HG03196 (cell line): Measurements from ENCODE around the gene P3H3.

Experiments used
- ATAC-seq: cut with Tn5 transposase; IDR thresholded peaks from one replicate; pipeline ENCODE4 v1.9.1; 2021; ENCODE audit not compliant: unreplicated experiment

The P3H3 gene

DNA sequence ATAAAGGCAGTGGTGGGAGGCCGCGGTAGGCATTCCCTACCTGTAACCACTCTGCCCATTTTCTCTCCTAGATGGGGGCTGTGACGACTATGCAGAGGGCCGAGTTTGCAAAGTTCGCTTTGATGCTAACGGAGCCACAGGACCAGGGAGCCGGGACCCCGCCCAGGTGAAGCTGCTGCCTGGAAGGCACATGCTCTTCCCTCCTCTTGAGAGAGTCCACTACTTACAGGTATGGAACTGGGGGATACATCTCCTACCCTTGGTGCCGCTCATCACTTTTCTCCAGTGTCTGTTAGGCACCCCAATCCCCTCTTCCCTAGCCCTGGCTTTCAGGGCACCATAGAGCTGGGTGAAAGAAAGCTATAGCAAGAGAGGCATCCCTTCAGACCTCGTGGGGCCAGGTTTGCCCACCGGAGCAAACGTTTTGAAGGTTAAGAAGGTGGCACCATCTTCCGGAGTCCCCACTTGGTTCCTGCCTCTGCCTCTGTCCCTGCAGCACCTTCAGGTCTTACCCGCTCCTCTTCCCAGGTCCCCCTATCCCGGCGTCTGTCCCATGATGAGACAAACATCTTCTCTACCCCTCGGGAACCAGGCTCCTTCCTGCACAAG is 2.0 kb upstream of the P3H3 start:
- no peak for ATAC-seq

- no peak for ATAC-seq
Observed at GRCh38 chr12:6826734-6827436, 1.3 kb upstream of the P3H3 start.

DNA sequence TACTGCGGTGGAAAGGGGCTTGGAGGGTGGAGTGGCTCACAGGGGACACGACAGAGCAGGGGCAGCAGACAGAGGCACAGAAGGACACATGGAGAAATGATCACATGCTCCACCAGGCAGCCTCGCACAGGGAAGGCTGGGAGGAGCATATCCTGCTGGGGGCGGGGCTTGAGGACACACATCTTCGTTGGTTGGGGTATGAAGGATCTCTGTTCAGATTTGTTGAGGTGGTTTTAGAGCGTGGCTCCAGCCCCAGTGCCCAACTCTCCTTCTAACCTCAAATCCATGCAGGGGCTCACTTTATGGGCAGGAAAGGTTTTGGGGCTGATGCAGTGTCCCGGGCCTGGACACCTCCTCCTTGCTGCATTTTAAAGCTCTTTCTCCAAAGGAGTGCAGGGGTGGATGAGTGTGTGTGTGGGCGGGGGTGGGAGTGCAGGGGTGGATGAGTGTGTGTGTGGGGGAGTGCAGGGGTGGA is 733 bp upstream of the P3H3 start:
- no peak for ATAC-seq

DNA sequence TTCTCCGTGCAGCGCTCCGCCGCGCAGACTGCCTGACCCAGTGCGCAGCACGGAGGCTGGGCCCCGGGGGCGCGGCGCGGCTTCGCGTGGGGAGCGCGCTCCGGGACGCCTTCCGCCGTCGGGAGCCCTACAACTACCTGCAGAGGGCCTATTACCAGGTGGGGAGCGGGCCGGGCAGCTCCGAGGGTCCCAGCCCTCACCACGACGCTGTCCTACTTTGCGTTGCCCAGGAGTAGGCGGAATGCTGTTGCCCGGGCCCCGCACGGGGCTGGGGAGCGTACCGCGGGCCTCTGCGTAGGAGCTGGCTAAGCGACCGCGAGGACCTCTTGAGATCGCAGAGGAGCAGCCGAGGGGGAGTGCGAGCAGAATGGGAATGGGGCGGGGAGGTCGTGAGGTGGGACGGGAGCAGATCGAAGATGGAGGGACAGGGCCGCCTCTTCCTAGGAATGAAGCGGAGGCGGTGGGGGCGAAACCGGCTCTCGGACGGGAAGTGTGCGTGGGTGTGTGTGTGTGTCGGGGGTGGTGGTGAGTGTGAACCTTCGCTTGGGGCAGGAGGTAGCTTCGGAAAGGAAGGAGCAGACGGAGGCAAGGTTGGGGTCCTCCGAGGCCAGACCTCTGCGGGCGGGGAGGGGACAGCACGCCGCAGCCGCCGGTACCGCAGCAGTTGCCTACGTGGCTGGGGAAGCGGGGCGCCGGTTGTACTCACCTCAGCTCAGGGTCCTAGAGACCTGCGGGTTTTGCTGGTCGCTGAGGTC is 751 bp downstream of the P3H3 start:
- ATAC-seq, result no peak

GRCh38 chr12:6829536-6830220 is 1.5 kb downstream of the P3H3 start:
- ATAC-seq, result no peak

- ATAC-seq, result no peak
Observed at GRCh38 chr12:6830286-6830890, 2.2 kb downstream of the P3H3 start.

DNA sequence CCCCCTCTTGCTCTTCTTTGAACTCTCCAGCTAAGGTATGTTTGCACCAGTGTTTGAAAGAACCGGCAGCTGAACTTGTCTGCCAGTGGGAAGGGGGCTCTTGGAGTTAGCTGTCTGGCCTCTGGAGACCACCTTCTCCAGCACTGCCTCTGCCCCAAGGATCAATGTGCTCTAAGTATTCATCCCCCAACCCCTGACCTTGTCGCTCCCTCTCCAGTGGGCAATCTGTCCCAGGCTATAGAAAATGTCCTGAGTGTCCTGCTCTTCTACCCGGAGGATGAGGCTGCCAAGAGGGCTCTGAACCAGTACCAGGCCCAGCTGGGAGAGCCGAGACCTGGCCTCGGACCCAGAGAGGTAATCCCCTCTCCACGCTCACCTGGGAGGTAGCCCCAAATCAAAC is 2.8 kb downstream of the P3H3 start:
- ATAC-seq, result no peak

DNA sequence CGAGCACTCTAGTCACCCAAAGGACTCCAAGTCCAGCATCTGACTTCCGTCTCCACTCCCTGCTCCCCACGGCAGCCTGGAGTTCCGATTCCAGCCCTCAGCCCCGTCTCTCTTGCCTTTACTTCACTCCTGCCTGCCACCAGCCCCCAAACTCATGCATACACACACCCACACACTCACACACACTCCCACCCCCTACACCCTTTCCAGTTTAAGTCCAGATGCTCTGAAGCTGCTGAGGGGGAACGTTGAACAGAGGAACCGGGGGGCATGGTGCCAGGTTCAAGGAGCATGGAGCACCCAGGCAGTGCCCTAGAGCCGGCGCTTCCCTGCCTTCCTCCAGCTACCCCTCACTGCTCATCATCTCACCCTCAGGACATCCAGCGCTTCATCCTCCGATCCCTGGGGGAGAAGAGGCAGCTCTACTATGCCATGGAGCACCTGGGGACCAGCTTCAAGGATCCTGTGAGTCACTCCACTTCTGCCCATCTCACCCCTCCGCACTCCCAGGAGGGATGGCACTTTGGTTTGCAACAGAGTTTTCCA is 3.3 kb downstream of the P3H3 start:
- ATAC-seq, result no peak

- no peak for ATAC-seq
Observed at GRCh38 chr12:6832125-6832524, 3.9 kb downstream of the P3H3 start.

DNA sequence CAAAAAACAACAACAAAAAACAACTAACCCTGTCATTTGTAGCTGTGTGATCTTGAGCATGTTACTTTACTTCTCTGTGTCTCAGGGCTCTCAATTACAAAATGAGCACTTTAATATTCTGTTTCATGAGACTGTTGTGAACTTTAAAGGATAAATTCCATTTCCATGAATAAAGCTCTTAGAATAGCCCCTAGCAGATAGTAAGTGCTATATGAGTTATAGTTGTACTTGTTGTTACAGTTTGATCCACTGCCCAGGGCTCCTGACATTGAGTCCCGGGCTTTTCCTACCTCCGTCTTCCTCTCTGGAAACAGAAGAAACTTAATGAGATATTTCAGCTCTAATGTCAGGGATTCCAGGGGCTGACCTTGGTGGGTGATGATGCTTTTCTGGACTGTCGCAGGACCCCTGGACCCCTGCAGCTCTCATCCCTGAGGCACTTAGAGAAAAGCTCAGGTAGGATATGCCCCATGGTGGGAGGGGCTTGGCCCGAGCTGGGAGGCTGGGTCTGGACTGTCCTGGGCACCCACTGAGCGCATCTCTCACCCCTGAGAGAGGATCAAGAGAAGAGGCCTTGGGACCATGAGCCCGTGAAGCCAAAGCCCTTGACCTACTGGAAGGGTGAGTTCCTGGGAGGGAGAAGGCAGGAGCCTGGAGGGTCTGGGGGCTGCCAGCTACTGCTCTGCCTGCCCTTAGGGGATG is 5.1 kb downstream of the P3H3 start:
- no peak for ATAC-seq

DNA sequence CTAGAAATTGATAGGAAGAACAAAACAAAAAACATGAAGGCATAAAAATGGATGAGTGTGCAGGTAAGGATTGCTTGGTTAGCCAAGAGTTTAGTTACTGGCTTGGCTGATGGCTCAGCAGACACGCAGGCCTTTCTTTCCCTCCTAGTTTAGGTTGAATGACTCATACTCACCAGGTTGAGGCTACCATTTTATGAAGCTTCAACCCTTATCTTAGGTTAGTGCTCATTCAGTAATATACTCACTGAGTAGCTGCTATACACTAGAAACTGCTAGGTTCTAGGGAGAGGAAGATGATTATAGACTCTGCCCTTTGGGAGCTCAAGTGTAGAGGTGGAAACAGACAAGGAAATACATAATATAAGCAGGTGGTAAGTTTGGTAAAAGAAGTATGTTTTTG is 6.0 kb downstream of the P3H3 start:
- no peak for ATAC-seq

DNA sequence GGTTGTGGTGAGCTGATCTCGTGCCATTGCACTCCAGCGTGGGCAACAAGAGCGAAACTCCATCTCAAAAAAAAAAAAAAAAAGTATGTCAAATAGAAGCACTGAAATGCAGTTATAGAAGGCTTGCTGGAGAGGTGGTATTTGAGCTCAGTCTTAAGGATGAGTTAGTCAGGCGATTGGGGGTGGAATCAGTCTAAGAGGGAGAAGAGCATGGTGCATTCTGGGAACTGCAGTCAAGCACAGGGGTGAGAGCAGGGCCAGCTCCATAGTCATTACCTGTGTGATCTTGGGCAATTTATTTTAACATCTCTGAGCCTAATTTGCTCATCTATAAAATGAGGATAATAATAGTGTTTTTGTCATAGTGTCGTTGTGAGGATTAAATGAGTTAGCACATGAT is 6.7 kb downstream of the P3H3 start:
- ATAC-seq, result no peak

DNA sequence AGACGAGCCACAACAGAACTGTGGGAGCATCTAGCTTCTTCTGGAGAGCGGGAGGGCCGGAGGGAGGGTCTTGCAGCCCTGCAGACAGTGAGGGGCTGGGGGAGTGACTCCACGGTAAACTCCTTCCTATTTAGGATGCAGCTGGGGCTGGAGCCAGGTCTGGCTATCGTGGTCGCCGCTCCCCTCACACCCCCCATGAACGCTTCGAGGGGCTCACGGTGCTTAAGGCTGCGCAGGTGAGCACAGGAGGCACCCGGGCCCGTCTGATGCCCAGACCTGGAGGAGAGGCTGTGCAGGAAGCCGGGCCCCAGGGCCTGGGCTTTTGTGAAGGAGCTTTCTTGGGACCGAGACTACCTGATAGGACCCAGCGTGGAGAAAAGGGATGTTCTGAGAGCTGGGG is 8.6 kb downstream of the P3H3 start:
- ATAC-seq, result no peak

- ATAC-seq, result no peak
Observed at GRCh38 chr12:6837370-6838060, 9.3 kb downstream of the P3H3 start.

- ATAC-seq, result no peak
Observed at GRCh38 chr12:6838854-6839253, 10.6 kb downstream of the P3H3 start.

- ATAC-seq, result peak; percentile 68
Observed at GRCh38 chr12:6839482-6840201, 11.4 kb downstream of the P3H3 start.

DNA sequence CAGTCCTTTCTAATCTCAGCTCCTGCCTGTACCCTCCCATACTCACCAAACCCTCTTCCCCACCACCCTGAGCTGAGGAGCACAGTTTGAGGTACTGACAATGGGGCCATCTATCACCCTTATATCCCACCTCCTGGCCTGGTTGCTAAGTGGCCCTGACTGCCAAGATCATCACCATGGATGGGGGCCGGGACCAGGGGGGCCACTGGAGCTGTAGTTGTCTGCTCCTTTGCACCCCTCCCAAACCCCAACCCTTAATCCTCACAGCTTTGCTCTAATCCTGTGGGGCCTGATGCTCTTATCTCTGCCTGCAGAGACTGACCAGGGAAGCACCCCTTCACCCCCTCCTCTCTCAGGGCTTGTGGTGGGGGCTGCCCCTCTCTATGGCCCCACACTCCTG is 12.1 kb downstream of the P3H3 start:
- ATAC-seq, result no peak

- ATAC-seq, result no peak
Observed at GRCh38 chr12:6840761-6841515, 12.7 kb downstream of the P3H3 start, which contains the start of gene GNB3. Gene GNB3 (plus strand): TSS chr12:6840925. CDS start chr12:6841288, 363 bp downstream.
